ENCODE results near the gene CST3.
"Not testable (repeated sequence)": the region's sequence is repeated elsewhere in the genome, so short reads cannot be mapped to it uniquely, and the experiment has no call there.

The CST3 gene

GRCh38 chr20:23637282-23638221 lies at the start of gene CST3:
CST3 (minus strand) TSS chr20:23637955; CDS start chr20:23637862, 93 bp downstream.
- peak; percentile 61 for DNase-seq

- no peak for DNase-seq
Observed at GRCh38 chr20:23686046-23686750, 48.4 kb upstream of the CST3 start.

GRCh38 chr20:23685529-23685896 lies 47.8 kb upstream of the CST3 start:
- not testable (repeated sequence) for DNase-seq

- no peak for DNase-seq
Observed at GRCh38 chr20:23684261-23684660, 46.5 kb upstream of the CST3 start.

GRCh38 chr20:23683807-23684206 lies 46.1 kb upstream of the CST3 start:
- no peak for DNase-seq

- no peak for DNase-seq
Observed at GRCh38 chr20:23683281-23683680, 45.5 kb upstream of the CST3 start.

- DNase-seq, result no peak
Observed at GRCh38 chr20:23680146-23680545, 42.4 kb upstream of the CST3 start.

- no peak for DNase-seq
Observed at GRCh38 chr20:23679133-23680092, 41.7 kb upstream of the CST3 start.

- no peak for DNase-seq
Observed at GRCh38 chr20:23673209-23673608, 35.5 kb upstream of the CST3 start.

GRCh38 chr20:23672158-23672557 lies 34.4 kb upstream of the CST3 start:
- DNase-seq, result no peak

- no peak for DNase-seq
Observed at GRCh38 chr20:23671479-23671878, 33.7 kb upstream of the CST3 start.

GRCh38 chr20:23670361-23670760 lies 32.6 kb upstream of the CST3 start:
- DNase-seq, result no peak

- no peak for DNase-seq
Observed at GRCh38 chr20:23669866-23670265, 32.1 kb upstream of the CST3 start.

GRCh38 chr20:23669327-23669726 lies 31.6 kb upstream of the CST3 start:
- DNase-seq, result no peak

GRCh38 chr20:23668477-23668951 lies 30.8 kb upstream of the CST3 start:
- DNase-seq, result peak; percentile 48

- no peak for DNase-seq
Observed at GRCh38 chr20:23667666-23668065, 29.9 kb upstream of the CST3 start.

GRCh38 chr20:23666698-23667097 lies 28.9 kb upstream of the CST3 start:
- DNase-seq, result no peak

- DNase-seq, result no peak
Observed at GRCh38 chr20:23666189-23666588, 28.4 kb upstream of the CST3 start.

GRCh38 chr20:23664954-23665353 lies 27.2 kb upstream of the CST3 start:
- no peak for DNase-seq

- DNase-seq, result not testable (repeated sequence)
Observed at GRCh38 chr20:23664046-23664445, 26.3 kb upstream of the CST3 start.

GRCh38 chr20:23663180-23663579 lies 25.4 kb upstream of the CST3 start:
- DNase-seq, result no peak

- DNase-seq, result no peak
Observed at GRCh38 chr20:23662276-23662870, 24.6 kb upstream of the CST3 start.

Measured in NCI-H1436 (cell line).